ENCODE data around the gene TCFL5.
A peak's percentile ranks its signal among the peaks of the same experiment; 100 is the strongest.

TCFL5 gene

GRCh38 chr20:62861726-62862336 lies at the start of gene TCFL5:
TSS of gene TCFL5 (minus strand) at chr20:62861822. CDS start at chr20:62861670, 152 bp downstream.
- H3K27ac ChIP-seq: peak within 1 kb of the TSS; percentile 72
- TF ChIP-seq CTCF (conservative IDR thresholded peaks at IDR 0.05): no peak

GRCh38 chr20:62910777-62911497 lies 49.3 kb upstream of the TCFL5 start:
- no peak overlapping the region for H3K27ac ChIP-seq
- TF ChIP-seq CTCF (conservative IDR thresholded peaks at IDR 0.05): no peak

GRCh38 chr20:62910217-62910766 lies 48.7 kb upstream of the TCFL5 start:
- no peak for TF ChIP-seq CTCF (conservative IDR thresholded peaks at IDR 0.05)
- no peak overlapping the region for H3K27ac ChIP-seq

- no peak overlapping the region for H3K27ac ChIP-seq
- no peak for TF ChIP-seq CTCF (conservative IDR thresholded peaks at IDR 0.05)
Observed at GRCh38 chr20:62908971-62909791, 47.6 kb upstream of the TCFL5 start.

- peak overlapping the region; percentile 25; the same call in 1 of the 2 replicates for H3K27ac ChIP-seq
- peak; percentile 70 for TF ChIP-seq CTCF (conservative IDR thresholded peaks at IDR 0.05)
Observed at GRCh38 chr20:62907384-62908317, 46.0 kb upstream of the TCFL5 start.

GRCh38 chr20:62906647-62907375 lies 45.2 kb upstream of the TCFL5 start:
- H3K27ac ChIP-seq: peak overlapping the region; percentile 25; the same call in 1 of the 2 replicates
- TF ChIP-seq CTCF (conservative IDR thresholded peaks at IDR 0.05): no peak
